SK-N-SH (cell line): ENCODE measurements around the gene PPP1R10. TPM values are rescaled to one million over a fixed set of nuclear protein-coding genes. Genes with fewer than 3 reads are reported as not detected.

Experiments used
- CTCF ChIA-PET: fragments of 300-600, 350-600 bp; formaldehyde crosslinking; extraction: SDS; loops from one replicate; lab custom pipeline; 2021; lab: Yijun Ruan, JAX
- POLR2A ChIA-PET: fragments of 350-600 bp; sonication (Branson Sonifier 250); formaldehyde crosslinking; extraction: SDS; loops from one replicate; lab custom pipeline; 2020; ENCODE audit warnings: antibody characterized with exemption, inconsistent platforms; lab: Yijun Ruan, JAX
- DNase-seq: peaks from one replicate; pipeline ENCODE4 v3.0.0; 2012
- H2AFZ ChIP-seq: fragments of 200-600 bp; sonication (generic); 2 replicates; pipeline ENCODE4 v1.8.1; 2016; ENCODE audit warnings: antibody characterized with exemption, mild to moderate bottlenecking, low read depth
- H3F3A ChIP-seq: fragments of 200-600 bp; sonication (generic); replicated peaks from 2 replicates; pipeline ENCODE3; 2016; ENCODE audit warnings: antibody characterized with exemption, mild to moderate bottlenecking; ENCODE audit not compliant: insufficient read depth
- H3K27ac ChIP-seq, 2 experiments: fragments of 200-500 bp in 1 of 2; fragments of 200-600 bp in 1 of 2; sonication (Bioruptor generic) in 1 of 2; sonication (generic), shearing (Covaris generic) in 1 of 2; 2 replicates each; pipeline versions ENCODE4 v1.5.1 to v1.6.1; 2014 to 2016; ENCODE audit warnings: low read depth in 2 of 2, inconsistent platforms in 1 of 2, low read length in 1 of 2, mild to moderate bottlenecking in 1 of 2, mixed read lengths in 1 of 2
- H3K27me3 ChIP-seq: fragments of 200-600 bp; sonication (generic), shearing (Covaris generic); 2 replicates; pipeline ENCODE4 v1.6.1; 2016; ENCODE audit warnings: mixed run types; ENCODE audit not compliant: insufficient read depth
- H3K36me3 ChIP-seq, 2 experiments: fragments of 200-500 bp in 1 of 2; fragments of 200-600 bp in 1 of 2; sonication (Bioruptor generic) in 1 of 2; sonication (generic) in 1 of 2; replicated peaks in 1 of 2; 2 replicates each; pipeline versions ENCODE3 to v1.5.1; 2014 to 2016; ENCODE audit warnings: low read length in 1 of 2, mild to moderate bottlenecking in 1 of 2; ENCODE audit not compliant: insufficient read depth in 2 of 2, control insufficient read depth in 1 of 2
- H3K4me1 ChIP-seq, 2 experiments: fragments of 200-500 bp in 1 of 2; fragments of 200-600 bp in 1 of 2; sonication (Bioruptor generic) in 1 of 2; sonication (generic), shearing (Covaris generic) in 1 of 2; 2 replicates each; pipeline versions ENCODE4 v1.5.1 to v1.6.1; 2014 to 2016; ENCODE audit warnings: low read depth in 1 of 2, low read length in 1 of 2, mixed run types in 1 of 2; ENCODE audit not compliant: insufficient read depth in 2 of 2, control insufficient read depth in 1 of 2
- H3K4me2 ChIP-seq: fragments of 200-600 bp; sonication (generic), shearing (Covaris generic); 2 replicates; pipeline ENCODE4 v1.6.1; 2017; ENCODE audit warnings: mixed run types
- H3K4me3 ChIP-seq, 2 experiments: fragments of 200-500 bp in 1 of 2; fragments of 200-600 bp in 1 of 2; sonication (Bioruptor generic) in 1 of 2; sonication (generic), shearing (Covaris generic) in 1 of 2; 2 replicates each; pipeline versions ENCODE4 v1.5.1 to v1.8.1; 2014 to 2016; ENCODE audit warnings: low read depth in 2 of 2, inconsistent platforms in 1 of 2, low read length in 1 of 2, mild to moderate bottlenecking in 1 of 2, mixed read lengths in 1 of 2, moderate library complexity in 1 of 2
- H3K79me2 ChIP-seq: fragments of 200-600 bp; sonication (generic); 2 replicates; pipeline ENCODE4 v1.8.1; 2017; ENCODE audit warnings: mild to moderate bottlenecking; ENCODE audit not compliant: insufficient read depth
- H3K9ac ChIP-seq: fragments of 200-600 bp; sonication (generic); 2 replicates; pipeline ENCODE4 v1.6.1; 2017; ENCODE audit warnings: mixed run types
- H3K9me2 ChIP-seq: fragments of 200-600 bp; sonication (generic); 2 replicates; pipeline ENCODE4 v1.6.1; 2017; ENCODE audit warnings: mixed run types
- H3K9me3 ChIP-seq: fragments of 200-600 bp; sonication (generic); 2 replicates; pipeline ENCODE4 v1.6.1; 2017; ENCODE audit warnings: mixed run types, mild to moderate bottlenecking, moderate library complexity
- H4K20me1 ChIP-seq: fragments of 200-600 bp; sonication (generic); 2 replicates; pipeline ENCODE4 v1.6.1; 2017; ENCODE audit warnings: mild to moderate bottlenecking, mixed run types; ENCODE audit not compliant: insufficient read depth
- EP300 ChIP-seq, 2 experiments: IDR thresholded peaks; 2 replicates each; pipeline versions ENCODE4 v1.4.0 to v1.6.1; 2012; ENCODE audit warnings: borderline replicate concordance in 1 of 2, low read depth in 1 of 2, low read length in 1 of 2
- FOSL2 ChIP-seq: IDR thresholded peaks from 2 replicates; pipeline ENCODE4 v1.4.0; 2012; ENCODE audit warnings: low read depth, mild to moderate bottlenecking, moderate library complexity, borderline replicate concordance
- GABPA ChIP-seq: IDR thresholded peaks from 2 replicates; pipeline ENCODE4 v1.4.0; 2012; ENCODE audit warnings: low read depth, mild to moderate bottlenecking
- GATA2 ChIP-seq: sonication (generic); formaldehyde crosslinking; IDR thresholded peaks from 2 replicates; pipeline ENCODE4 v1.5.0; 2020; ENCODE audit warnings: mild to moderate bottlenecking, missing genetic modification reagents
- IRF3 ChIP-seq: fragments of 150-350 bp; IDR thresholded peaks from 2 replicates; pipeline ENCODE4 v1.6.1; 2016; ENCODE audit warnings: mild to moderate bottlenecking, low read depth, low read length
- JUND ChIP-seq: IDR thresholded peaks from 2 replicates; pipeline ENCODE4 v1.4.0; 2012
- MAX ChIP-seq: IDR thresholded peaks from 2 replicates; pipeline ENCODE4 v1.4.0; 2012; ENCODE audit warnings: low read depth
- MXI1 ChIP-seq: IDR thresholded peaks from 2 replicates; pipeline ENCODE4 v1.6.1; 2012; ENCODE audit warnings: mild to moderate bottlenecking, low read depth, low read length, improper control_type of control experiment
- NFIC ChIP-seq: IDR thresholded peaks from 2 replicates; pipeline ENCODE4 v1.4.0; 2012; ENCODE audit warnings: borderline replicate concordance
- PBX3 ChIP-seq: IDR thresholded peaks from 2 replicates; pipeline ENCODE4; 2012
- POLR2AphosphoS5 ChIP-seq: IDR thresholded peaks from 2 replicates; pipeline ENCODE4 v1.6.1; 2012; ENCODE audit warnings: low read depth, low read length
- RCOR1 ChIP-seq: fragments of 150-350 bp; IDR thresholded peaks from 2 replicates; pipeline ENCODE4 v1.6.1; 2017; ENCODE audit warnings: antibody characterized with exemption, low read length
- RFX5 ChIP-seq: IDR thresholded peaks from 2 replicates; pipeline ENCODE4 v1.6.1; 2012; ENCODE audit warnings: mild to moderate bottlenecking, improper control_type of control experiment, low read length
- RXRA ChIP-seq: IDR thresholded peaks from 2 replicates; pipeline ENCODE4 v1.4.0; 2012; ENCODE audit warnings: low read depth, mild to moderate bottlenecking, borderline replicate concordance
- SIN3A ChIP-seq: IDR thresholded peaks from 2 replicates; pipeline ENCODE4 v1.6.1; 2012; ENCODE audit warnings: low read depth, mild to moderate bottlenecking, low read length, moderate library complexity, borderline replicate concordance
- SMC3 ChIP-seq: IDR thresholded peaks from 2 replicates; pipeline ENCODE4 v1.6.1; 2012; ENCODE audit warnings: low read depth, low read length, improper control_type of control experiment
- TAF1 ChIP-seq: IDR thresholded peaks from 2 replicates; pipeline ENCODE4 v1.6.1; 2012; ENCODE audit warnings: low read depth, mild to moderate bottlenecking, low read length, moderate library complexity, borderline replicate concordance
- YY1 ChIP-seq: IDR thresholded peaks from 2 replicates; pipeline ENCODE4 v1.4.0; 2012; ENCODE audit warnings: low read depth, mild to moderate bottlenecking
- ZBTB33 ChIP-seq: IDR thresholded peaks from 2 replicates; pipeline ENCODE4 v1.4.0; 2012; ENCODE audit warnings: low read depth, borderline replicate concordance
- WGBS: methylation state at CpG from one replicate; pipeline ENCODE4 v1.1.6; 2017; ENCODE audit warnings: low lambda C conversion rate; 5-methylcytosine and 5-hydroxymethylcytosine counted together
- polyA plus RNA-seq, 3 experiments: library from polyadenylated mRNA; depleted of rRNA; stranded (reverse); fragments of >200 nt; gene quantifications; 2 replicates each; pipeline ENCODE4 v1.2.3, GENCODE V29; 2012

PPP1R10 gene
- polyA plus RNA-seq, 1 of the 3 experiments (the other 2 are of a cell fraction): 16.8 TPM

- Histone ChIP-seq H3K36me3 (peaks cover 19 to 33% of the 10 kb centered on the region in 2 experiments), H3F3A (peaks cover 3% of the 10 kb centered on the region), H3K9me2 (no peaks in the 10 kb centered on the region), H3K4me1 (no peaks in the 10 kb centered on the region), H4K20me1 (no peaks in the 10 kb centered on the region), H3K9me3 (no peaks in the 10 kb centered on the region), H3K27ac (no peak overlapping the region), H3K79me2 (peaks cover 6% of the 10 kb centered on the region; the same call in 1 of the 2 replicates), H3K9ac (no peak overlapping the region), H3K27me3 (no peaks in the 10 kb centered on the region), H3K4me3 (no peak overlapping the region), H3K4me2 (no peak overlapping the region), H2AFZ (no peak overlapping the region)
- TF ChIP-seq NFIC (no peak), ZBTB33 (no peak), EP300 (IDR thresholded peaks at IDR 0.05; ENCODE audit: borderline replicate concordance in 1 of 2, low read depth in 1 of 2, low read length in 1 of 2) (no peak), RFX5 (no peak), SMC3 (no peak), RXRA (no peak), FOSL2 (no peak), JUND (no peak), GATA2 (no peak), RCOR1 (no peak), POLR2AphosphoS5 (no peak), IRF3 (no peak)
- ChIA-PET POLR2A (no interaction called here), CTCF (no interaction called here)
- no peak for DNase-seq
- 98% methylated on average over 3 of the region's 3 CpGs for WGBS
These were observed 18.8 kb upstream of the PPP1R10 start for GRCh38 chr6:30635834-30636233.

- Histone ChIP-seq H3K27ac (peak within 1 kb of the TSS; percentile 70 to 78), H3K9me3 (no peaks in the 10 kb centered on the region), H3K9ac (peak within 1 kb of the TSS; percentile 79), H3K9me2 (no peaks in the 10 kb centered on the region), H3K79me2 (peaks cover 23% of the 10 kb centered on the region), H3K36me3 (peaks cover 25 to 57% of the 10 kb centered on the region in 2 experiments), H3K4me2 (peak within 1 kb of the TSS; percentile 87), H3F3A (peaks cover 11% of the 10 kb centered on the region), H3K4me1 (peaks cover 9 to 12% of the 10 kb centered on the region in 2 experiments; a peak in 2 of 4 replicates), H3K4me3 (peak within 1 kb of the TSS; percentile 62 to 77), H4K20me1 (no peaks in the 10 kb centered on the region), H3K27me3 (no peaks in the 10 kb centered on the region), H2AFZ (peak within 1 kb of the TSS; percentile 75)
- DNase-seq: peak; percentile 92
- WGBS: 4% methylated on average over 16 of the region's 36 CpGs
- ChIA-PET CTCF (interaction anchor here (0.6 to 1.7 kb wide), 9 partner anchors 15 to 453 kb away, joined by 3 to 5 read pairs (median 3); partner anchors contain the start of gene DHX16), POLR2A (interaction anchor here (1.2 to 1.5 kb wide), 3 partner anchors 9 to 90 kb away, joined by 4 to 14 read pairs (median 12); partner anchors contain the start of genes MDC1, MRPS18B and PPP1R10)
- no peak for TF ChIP-seq IRF3
- no peak for TF ChIP-seq JUND
- no peak for TF ChIP-seq EP300 (IDR thresholded peaks at IDR 0.05; ENCODE audit: borderline replicate concordance in 1 of 2, low read depth in 1 of 2, low read length in 1 of 2)
- peak; percentile 81 for TF ChIP-seq GABPA
- TF ChIP-seq YY1: peak; percentile 67; the same call in 1 of the 2 replicates
- peak; percentile 74 for TF ChIP-seq MAX
- TF ChIP-seq POLR2AphosphoS5: peak; percentile 93
- TF ChIP-seq TAF1: peak; percentile 85
- TF ChIP-seq MXI1: peak; percentile 65
- TF ChIP-seq PBX3: peak; percentile 61
- no peak for TF ChIP-seq RCOR1
- TF ChIP-seq RXRA: no peak
- TF ChIP-seq SIN3A: peak; percentile 83
These were observed 9.7 kb upstream of the PPP1R10 start, which contains the start of gene ATAT1 for GRCh38 chr6:30626484-30627366. Gene ATAT1 (plus strand): TSS chr6:30626874.
